Activated CD8-positive, alpha-beta memory T cell treated with anti-CD3 and anti-CD28 coated beads, Interleukin-2, amount 50 U/mL, for 4 hours (primary cell): ENCODE measurements around the gene CDKN2B-AS1.
"Not testable (repeated sequence)": the region's sequence is repeated elsewhere in the genome, so short reads cannot be mapped to it uniquely, and the experiment has no call there.

ENCODE experiments used
- DNase-seq: peaks from one replicate; pipeline ENCODE4 v3.0.0-alpha.2; 2020

Gene CDKN2B-AS1

GRCh38 chr9:21994556-21995005 is at the start of gene CDKN2B-AS1:
Gene CDKN2B-AS1 (plus strand): TSS chr9:21994791.
- peak; percentile 29 for DNase-seq

GRCh38 chr9:21945606-21946005 is 49.0 kb upstream of the CDKN2B-AS1 start:
- no peak for DNase-seq

- DNase-seq, result no peak
These were observed 35.8 kb upstream of the CDKN2B-AS1 start for GRCh38 chr9:21958833-21959232.

- not testable (repeated sequence) for DNase-seq
These were observed 35.3 kb upstream of the CDKN2B-AS1 start for GRCh38 chr9:21959268-21959667.

- DNase-seq, result no peak
These were observed 33.0 kb upstream of the CDKN2B-AS1 start for GRCh38 chr9:21961569-21961968.

- DNase-seq, result peak; percentile 37
These were observed 29.6 kb upstream of the CDKN2B-AS1 start for GRCh38 chr9:21964925-21965385.

GRCh38 chr9:21965401-21965951 is 29.1 kb upstream of the CDKN2B-AS1 start:
- no peak for DNase-seq

GRCh38 chr9:21966140-21966851 is 28.3 kb upstream of the CDKN2B-AS1 start:
- DNase-seq, result no peak

GRCh38 chr9:21967169-21967568 is 27.4 kb upstream of the CDKN2B-AS1 start:
- DNase-seq, result no peak

GRCh38 chr9:21967702-21968101 is 26.9 kb upstream of the CDKN2B-AS1 start:
- no peak for DNase-seq

GRCh38 chr9:21968331-21969010 is 26.1 kb upstream of the CDKN2B-AS1 start:
- no peak for DNase-seq

- no peak for DNase-seq
These were observed 25.3 kb upstream of the CDKN2B-AS1 start for GRCh38 chr9:21969011-21969940.

- no peak for DNase-seq
These were observed 24.4 kb upstream of the CDKN2B-AS1 start for GRCh38 chr9:21969951-21970799.

GRCh38 chr9:21970800-21971640 is 23.6 kb upstream of the CDKN2B-AS1 start:
- DNase-seq, result no peak

- DNase-seq, result no peak
These were observed 22.2 kb upstream of the CDKN2B-AS1 start for GRCh38 chr9:21972361-21972760.

- DNase-seq, result no peak
These were observed 20.3 kb upstream of the CDKN2B-AS1 start for GRCh38 chr9:21974343-21974721.

- DNase-seq, result peak; percentile 50
These were observed 19.7 kb upstream of the CDKN2B-AS1 start for GRCh38 chr9:21974722-21975409.

- no peak for DNase-seq
These were observed 18.2 kb upstream of the CDKN2B-AS1 start for GRCh38 chr9:21976334-21976875.

- no peak for DNase-seq
These were observed 12.2 kb upstream of the CDKN2B-AS1 start for GRCh38 chr9:21982391-21982790.
